Measurements from ENCODE around the gene WDR88.
"Not testable (repeated sequence)": the region's sequence is repeated elsewhere in the genome, so short reads cannot be mapped to it uniquely, and the experiment has no call there.

The WDR88 gene

GRCh38 chr19:33129901-33130300 lies 2.0 kb upstream of the WDR88 start:
- no peak for DNase-seq (ENCODE audit: low spot score)

GRCh38 chr19:33130433-33130832 lies 1.5 kb upstream of the WDR88 start:
- no peak for DNase-seq (ENCODE audit: low spot score)

- no peak for DNase-seq (ENCODE audit: low spot score)
These were observed 511 bp downstream of the WDR88 start for GRCh38 chr19:33132425-33132824.

- DNase-seq (ENCODE audit: low spot score), result no peak
These were observed 1.6 kb downstream of the WDR88 start for GRCh38 chr19:33133438-33134031.

GRCh38 chr19:33134571-33135041 lies 2.7 kb downstream of the WDR88 start:
- DNase-seq (ENCODE audit: low spot score), result no peak

- DNase-seq (ENCODE audit: low spot score), result no peak
These were observed 7.3 kb downstream of the WDR88 start for GRCh38 chr19:33139165-33139564.

- peak; percentile 55 for DNase-seq (ENCODE audit: low spot score)
These were observed 12.0 kb downstream of the WDR88 start for GRCh38 chr19:33143897-33144405.

- no peak for DNase-seq (ENCODE audit: low spot score)
These were observed 14.3 kb downstream of the WDR88 start for GRCh38 chr19:33146209-33146608.

GRCh38 chr19:33147538-33147937 lies 15.6 kb downstream of the WDR88 start:
- no peak for DNase-seq (ENCODE audit: low spot score)

- no peak for DNase-seq (ENCODE audit: low spot score)
These were observed 19.1 kb downstream of the WDR88 start for GRCh38 chr19:33150852-33151518.

GRCh38 chr19:33152176-33152575 lies 20.3 kb downstream of the WDR88 start:
- DNase-seq (ENCODE audit: low spot score), result no peak

GRCh38 chr19:33152625-33153024 lies 20.7 kb downstream of the WDR88 start:
- not testable (repeated sequence) for DNase-seq (ENCODE audit: low spot score)

- not testable (repeated sequence) for DNase-seq (ENCODE audit: low spot score)
These were observed 22.4 kb downstream of the WDR88 start for GRCh38 chr19:33154313-33154712.

GRCh38 chr19:33156334-33156733 lies 24.4 kb downstream of the WDR88 start:
- DNase-seq (ENCODE audit: low spot score), result no peak

GRCh38 chr19:33157906-33158305 lies 26.0 kb downstream of the WDR88 start:
- no peak for DNase-seq (ENCODE audit: low spot score)

GRCh38 chr19:33158365-33158764 lies 26.5 kb downstream of the WDR88 start:
- DNase-seq (ENCODE audit: low spot score), result no peak

- no peak for DNase-seq (ENCODE audit: low spot score)
These were observed 27.2 kb downstream of the WDR88 start for GRCh38 chr19:33159149-33159548.

GRCh38 chr19:33159893-33160292 lies 28.0 kb downstream of the WDR88 start:
- no peak for DNase-seq (ENCODE audit: low spot score)

- no peak for DNase-seq (ENCODE audit: low spot score)
These were observed 29.3 kb downstream of the WDR88 start for GRCh38 chr19:33161201-33161600.

GRCh38 chr19:33163481-33163880 lies 31.6 kb downstream of the WDR88 start:
- DNase-seq (ENCODE audit: low spot score), result no peak

- not testable (repeated sequence) for DNase-seq (ENCODE audit: low spot score)
These were observed 34.1 kb downstream of the WDR88 start for GRCh38 chr19:33166037-33166436.

- no peak for DNase-seq (ENCODE audit: low spot score)
These were observed 35.5 kb downstream of the WDR88 start for GRCh38 chr19:33167438-33167837.

- DNase-seq (ENCODE audit: low spot score), result no peak
These were observed 36.6 kb downstream of the WDR88 start for GRCh38 chr19:33168528-33168927.
